A673 (cell line): ENCODE results near the gene PIAS4.

ENCODE experiments used
- EZH2 ChIP-seq: fragments of 200-600 bp; sonication (generic); IDR thresholded peaks from 2 replicates; pipeline ENCODE4 v1.6.1; 2017; ENCODE audit warnings: borderline replicate concordance, low read depth, mild to moderate bottlenecking, mixed read lengths, antibody characterized with exemption, low read length; ENCODE audit not compliant: poor library complexity, severe bottlenecking
- TF ChIP-seq, protein P1 (sequence below): fragments of 300-800, 200-600 bp; sonication (generic); conservative IDR thresholded peaks from 2 replicates; pipeline ENCODE4 v1.5.1; 2017; ENCODE audit warnings: low read depth, mild to moderate bottlenecking, antibody characterized with exemption, low read length, moderate library complexity, mixed read lengths

DNA sequence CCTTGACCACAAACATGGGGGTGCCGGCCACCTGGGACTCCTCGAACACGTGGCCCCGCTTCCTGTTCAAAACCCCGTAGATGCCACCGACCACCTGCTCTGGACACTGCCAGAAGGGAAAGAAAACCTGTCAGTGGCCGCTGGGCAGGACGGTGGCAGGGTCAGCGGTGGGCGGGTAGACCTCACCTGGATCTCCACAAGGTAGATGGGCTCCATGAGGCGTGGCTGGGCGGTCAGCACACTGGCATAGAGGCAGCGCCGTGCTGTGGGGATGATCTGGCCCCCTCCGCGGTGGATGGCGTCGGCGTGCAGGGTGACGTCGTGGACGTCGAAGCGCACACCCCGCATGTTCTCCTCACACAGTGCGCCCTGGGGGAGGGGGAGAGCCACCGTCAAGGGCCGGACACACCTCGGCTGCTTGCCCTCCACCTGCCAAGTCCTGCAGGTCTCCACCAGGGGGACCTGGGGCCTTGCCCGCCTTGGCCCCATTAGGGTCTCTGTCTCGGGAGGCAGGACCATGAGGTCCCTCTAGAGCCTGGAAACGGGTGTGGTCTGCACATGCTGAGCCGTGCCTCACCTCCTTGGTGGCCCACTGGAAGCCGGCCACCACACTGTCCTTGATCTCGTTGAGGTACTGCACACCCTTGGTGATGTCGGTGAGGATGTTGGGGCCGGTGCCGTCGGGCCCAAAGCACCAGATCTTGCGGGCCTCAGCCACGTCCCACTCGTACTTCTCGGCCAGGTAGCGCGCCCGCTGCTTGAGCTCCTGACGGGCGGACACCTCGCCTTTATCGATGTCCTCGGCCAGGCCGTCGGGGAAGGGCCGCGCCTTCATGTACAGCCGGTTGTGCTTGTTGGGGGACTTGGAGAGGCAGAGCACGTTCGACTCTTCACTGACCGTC is 30.0 kb upstream of the PIAS4 start:
- TF ChIP-seq, protein P1, sequence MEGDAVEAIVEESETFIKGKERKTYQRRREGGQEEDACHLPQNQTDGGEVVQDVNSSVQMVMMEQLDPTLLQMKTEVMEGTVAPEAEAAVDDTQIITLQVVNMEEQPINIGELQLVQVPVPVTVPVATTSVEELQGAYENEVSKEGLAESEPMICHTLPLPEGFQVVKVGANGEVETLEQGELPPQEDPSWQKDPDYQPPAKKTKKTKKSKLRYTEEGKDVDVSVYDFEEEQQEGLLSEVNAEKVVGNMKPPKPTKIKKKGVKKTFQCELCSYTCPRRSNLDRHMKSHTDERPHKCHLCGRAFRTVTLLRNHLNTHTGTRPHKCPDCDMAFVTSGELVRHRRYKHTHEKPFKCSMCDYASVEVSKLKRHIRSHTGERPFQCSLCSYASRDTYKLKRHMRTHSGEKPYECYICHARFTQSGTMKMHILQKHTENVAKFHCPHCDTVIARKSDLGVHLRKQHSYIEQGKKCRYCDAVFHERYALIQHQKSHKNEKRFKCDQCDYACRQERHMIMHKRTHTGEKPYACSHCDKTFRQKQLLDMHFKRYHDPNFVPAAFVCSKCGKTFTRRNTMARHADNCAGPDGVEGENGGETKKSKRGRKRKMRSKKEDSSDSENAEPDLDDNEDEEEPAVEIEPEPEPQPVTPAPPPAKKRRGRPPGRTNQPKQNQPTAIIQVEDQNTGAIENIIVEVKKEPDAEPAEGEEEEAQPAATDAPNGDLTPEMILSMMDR = no peak
- TF ChIP-seq EZH2 = no peak
